HG03175 (cell line): ENCODE measurements around the gene COMMD4.
"Not testable (repeated sequence)": the region's sequence is repeated elsewhere in the genome, so short reads cannot be mapped to it uniquely, and the experiment has no call there.

Experiments used
- ATAC-seq: cut with Tn5 transposase; IDR thresholded peaks from one replicate; pipeline ENCODE4 v1.9.1; 2021; ENCODE audit warnings: mild to moderate bottlenecking, moderate library complexity; ENCODE audit not compliant: unreplicated experiment

The COMMD4 gene

GRCh38 chr15:75329571-75329970 is 6.3 kb upstream of the COMMD4 start:
- ATAC-seq, result no peak

- not testable (repeated sequence) for ATAC-seq
These were observed 3.8 kb upstream of the COMMD4 start for GRCh38 chr15:75332093-75332492.

GRCh38 chr15:75333654-75334419 is 2.0 kb upstream of the COMMD4 start:
- peak; percentile 59 for ATAC-seq

GRCh38 chr15:75335313-75335704 is 554 bp upstream of the COMMD4 start:
- no peak for ATAC-seq

- ATAC-seq, result no peak
These were observed 2.9 kb downstream of the COMMD4 start for GRCh38 chr15:75338661-75339240.

GRCh38 chr15:75339531-75340240 is 3.8 kb downstream of the COMMD4 start:
- ATAC-seq, result no peak

GRCh38 chr15:75342221-75342620 is 6.4 kb downstream of the COMMD4 start:
- ATAC-seq, result no peak

- ATAC-seq, result not testable (repeated sequence)
These were observed 8.1 kb downstream of the COMMD4 start for GRCh38 chr15:75343953-75344352.

GRCh38 chr15:75346796-75347221 is 10.9 kb downstream of the COMMD4 start, which contains the start of gene NEIL1:
NEIL1 (plus strand) TSS chr15:75347039; CDS start chr15:75348906, 1,867 bp downstream.
- no peak for ATAC-seq

GRCh38 chr15:75347222-75348033 is 11.6 kb downstream of the COMMD4 start:
- peak; percentile 70 for ATAC-seq

GRCh38 chr15:75348034-75348561 is 12.2 kb downstream of the COMMD4 start:
- no peak for ATAC-seq

- ATAC-seq, result no peak
These were observed 12.9 kb downstream of the COMMD4 start for GRCh38 chr15:75348562-75349350.

- not testable (repeated sequence) for ATAC-seq
These were observed 13.4 kb downstream of the COMMD4 start for GRCh38 chr15:75349351-75349669.

- ATAC-seq, result peak; percentile 56
These were observed 14.2 kb downstream of the COMMD4 start for GRCh38 chr15:75349851-75350588.

- no peak for ATAC-seq
These were observed 14.9 kb downstream of the COMMD4 start for GRCh38 chr15:75350601-75351361.

GRCh38 chr15:75352186-75353080 is 16.6 kb downstream of the COMMD4 start:
- ATAC-seq, result no peak

- ATAC-seq, result no peak
These were observed 17.7 kb downstream of the COMMD4 start for GRCh38 chr15:75353604-75354003.

- no peak for ATAC-seq
These were observed 18.6 kb downstream of the COMMD4 start for GRCh38 chr15:75354454-75354853.
